Stimulated activated CD8-positive, alpha-beta memory T cell treated with anti-CD3 and anti-CD28 coated beads, Interleukin-7, amount 100 ng/mL, for 1 hour (primary cell): ENCODE measurements around the gene IGFBP2.

Source experiments
- DNase-seq, 2 donors: peaks; one replicate each; pipeline ENCODE4 v3.0.0-alpha.2; 2020; ENCODE audit warnings: low read depth in 2 of 2

Gene IGFBP2

GRCh38 chr2:216701544-216701943, 68.3 kb downstream of the IGFBP2 start:
- DNase-seq: no peak

GRCh38 chr2:216702756-216703155, 69.5 kb downstream of the IGFBP2 start:
- DNase-seq: no peak

GRCh38 chr2:216710551-216711301, 77.5 kb downstream of the IGFBP2 start:
- no peak for DNase-seq

GRCh38 chr2:216711348-216711747, 78.1 kb downstream of the IGFBP2 start:
- no peak for DNase-seq

GRCh38 chr2:216713691-216714336, 80.6 kb downstream of the IGFBP2 start:
- DNase-seq: no peak
